Stimulated activated naive CD8-positive, alpha-beta T cell treated with anti-CD3 and anti-CD28 coated beads, Interleukin-15, Interleukin-2, amounts not matched to agents 100 ng/mL and 50 ng/mL, for 24 hours (primary cell): ENCODE data around the gene MRC2.

Source experiments
- H3K27ac Mint-ChIP-seq: one replicate; pipeline ENCODE4 v1.8.0; 2021; ENCODE audit warnings: mild to moderate bottlenecking, mixed read lengths
- H3K27me3 Mint-ChIP-seq: one replicate; pipeline ENCODE4 v1.8.0; 2021; ENCODE audit warnings: mixed read lengths
- H3K36me3 Mint-ChIP-seq: one replicate; pipeline ENCODE4 v1.8.0; 2021; ENCODE audit warnings: low read depth, mixed read lengths
- H3K4me1 Mint-ChIP-seq: one replicate; pipeline ENCODE4 v1.8.0; 2021; ENCODE audit warnings: low read depth, mixed read lengths
- H3K4me3 Mint-ChIP-seq: one replicate; pipeline ENCODE4 v1.8.0; 2021; ENCODE audit warnings: mild to moderate bottlenecking, mixed read lengths
- H3K9me3 Mint-ChIP-seq: one replicate; pipeline ENCODE4 v1.8.0; 2021; ENCODE audit warnings: mixed read lengths

The MRC2 gene

DNA sequence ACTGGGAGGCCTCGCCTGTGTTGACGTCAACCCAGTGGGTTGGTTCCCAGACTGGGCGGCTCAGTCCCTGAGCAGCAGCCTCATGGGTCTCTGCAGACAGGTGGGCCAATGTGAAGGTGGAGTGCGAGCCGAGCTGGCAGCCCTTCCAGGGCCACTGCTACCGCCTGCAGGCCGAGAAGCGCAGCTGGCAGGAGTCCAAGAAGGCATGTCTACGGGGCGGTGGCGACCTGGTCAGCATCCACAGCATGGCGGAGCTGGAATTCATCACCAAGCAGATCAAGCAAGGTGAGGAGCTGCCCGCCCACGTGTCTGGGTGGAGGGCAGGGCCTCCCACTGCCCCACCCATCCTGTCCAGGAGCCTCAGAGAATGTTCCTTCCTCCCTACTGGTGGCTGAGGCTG lies 44.1 kb downstream of the MRC2 start:
- no peaks in the 10 kb centered on the region for H3K36me3 Mint-ChIP-seq
- no peak overlapping the region for H3K27ac Mint-ChIP-seq
- no peaks in the 10 kb centered on the region for H3K27me3 Mint-ChIP-seq
- H3K4me3 Mint-ChIP-seq, result no peak overlapping the region
- no peaks in the 10 kb centered on the region for H3K4me1 Mint-ChIP-seq
- no peaks in the 10 kb centered on the region for H3K9me3 Mint-ChIP-seq

DNA sequence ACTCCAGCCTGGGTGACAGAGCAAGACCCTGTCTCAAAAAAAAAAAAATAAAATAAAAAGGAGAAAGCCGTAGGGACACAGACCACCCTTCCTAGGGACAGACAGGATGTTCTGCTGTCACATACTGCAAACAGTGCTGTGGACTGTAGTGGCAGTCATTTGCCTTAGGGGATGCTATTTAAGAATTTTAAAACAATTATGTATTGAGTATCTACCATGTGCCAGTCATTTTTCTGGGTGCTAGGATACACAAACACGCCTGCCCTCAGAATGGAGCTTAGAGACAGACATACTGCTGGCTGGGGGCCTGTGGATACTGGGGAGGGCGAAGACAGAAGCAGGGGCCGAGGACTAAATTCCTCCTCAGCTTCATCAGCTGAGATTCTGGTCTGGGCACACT lies 45.5 kb downstream of the MRC2 start:
- Mint-ChIP-seq H3K27me3 (no peaks in the 10 kb centered on the region), H3K36me3 (no peaks in the 10 kb centered on the region), H3K4me3 (no peak overlapping the region), H3K27ac (no peak overlapping the region), H3K9me3 (no peaks in the 10 kb centered on the region), H3K4me1 (no peaks in the 10 kb centered on the region)

DNA sequence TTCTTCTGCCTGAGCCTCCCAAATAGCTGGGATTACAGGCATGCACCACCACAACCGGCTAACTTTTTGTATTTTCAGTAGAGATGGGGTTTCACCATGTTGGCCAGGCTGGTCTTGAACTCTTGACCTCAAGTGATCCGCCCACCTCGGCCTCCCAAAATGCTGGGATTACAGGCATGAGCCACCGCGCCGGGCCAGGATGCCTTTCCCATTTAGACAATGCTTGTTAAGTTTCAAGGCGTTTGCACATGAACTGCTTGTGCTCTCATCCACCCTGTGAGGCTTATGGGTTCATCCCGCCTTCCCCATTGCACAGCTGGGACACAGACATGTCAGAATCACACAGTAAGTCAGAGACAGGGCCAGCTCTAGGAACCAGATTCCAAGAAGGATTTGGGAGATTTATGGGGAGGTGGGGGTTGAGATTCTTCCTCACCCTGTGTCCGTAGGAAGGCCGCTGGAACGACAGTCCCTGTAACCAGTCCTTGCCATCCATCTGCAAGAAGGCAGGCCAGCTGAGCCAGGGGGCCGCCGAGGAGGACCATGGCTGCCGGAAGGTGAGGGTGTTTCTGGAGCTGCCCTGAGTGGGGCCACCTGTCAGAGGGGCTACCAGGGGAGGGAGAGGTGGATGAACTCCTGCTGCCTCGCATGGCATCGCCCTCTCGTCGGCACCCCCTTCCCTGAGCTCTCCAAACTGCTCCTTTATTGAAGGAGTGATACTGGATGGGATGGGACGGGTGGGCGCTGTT lies 46.3 kb downstream of the MRC2 start:
- H3K9me3 Mint-ChIP-seq, result no peaks in the 10 kb centered on the region
- H3K4me3 Mint-ChIP-seq, result no peak overlapping the region
- H3K4me1 Mint-ChIP-seq, result no peaks in the 10 kb centered on the region
- H3K27ac Mint-ChIP-seq, result no peak overlapping the region
- H3K36me3 Mint-ChIP-seq, result no peaks in the 10 kb centered on the region
- H3K27me3 Mint-ChIP-seq, result no peaks in the 10 kb centered on the region

DNA sequence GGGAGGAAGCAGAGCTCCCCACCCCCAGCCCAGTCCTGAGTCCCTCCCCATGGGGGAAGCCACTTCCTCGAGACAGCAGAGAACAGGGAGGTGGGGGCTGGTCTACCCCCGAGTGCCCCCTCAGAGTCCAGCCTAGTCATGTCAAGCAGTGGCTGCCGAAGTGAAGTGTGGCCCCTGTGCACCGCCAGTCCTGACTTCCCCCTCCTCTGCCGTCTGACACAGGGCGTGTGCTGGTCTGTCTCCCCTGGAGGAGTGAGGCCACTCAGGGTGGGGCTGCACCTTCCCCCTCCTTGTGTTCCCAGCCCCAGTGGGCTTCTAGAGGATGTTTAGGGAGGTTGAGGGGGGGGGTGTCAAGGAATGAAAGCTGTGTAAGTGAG lies 46.9 kb downstream of the MRC2 start:
- Mint-ChIP-seq H3K36me3 (no peaks in the 10 kb centered on the region), H3K4me1 (no peaks in the 10 kb centered on the region), H3K9me3 (no peaks in the 10 kb centered on the region), H3K4me3 (no peak overlapping the region), H3K27me3 (no peaks in the 10 kb centered on the region), H3K27ac (no peak overlapping the region)

DNA sequence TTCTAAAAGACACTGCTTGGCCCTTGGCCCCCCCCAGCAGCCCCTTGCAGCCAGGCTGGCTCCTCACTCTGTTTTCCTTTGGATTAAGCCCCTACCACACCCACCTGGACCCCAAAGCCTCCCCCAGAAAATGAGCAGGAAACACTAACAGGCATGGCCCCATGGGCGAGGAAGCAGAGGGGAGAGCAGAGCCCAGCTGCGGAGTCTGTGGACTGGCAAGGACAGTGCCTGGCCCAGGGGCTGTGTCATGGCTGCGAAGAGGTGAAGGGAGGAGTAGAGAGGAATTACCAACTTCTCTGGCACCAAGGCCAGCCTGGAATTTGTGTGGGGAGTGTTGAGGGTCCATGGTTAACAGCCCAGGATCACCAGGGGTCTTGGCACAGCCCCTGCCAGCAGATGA lies 47.4 kb downstream of the MRC2 start:
- Mint-ChIP-seq H3K9me3 (no peaks in the 10 kb centered on the region), H3K4me1 (no peaks in the 10 kb centered on the region), H3K27ac (no peak overlapping the region), H3K36me3 (no peaks in the 10 kb centered on the region), H3K27me3 (no peaks in the 10 kb centered on the region), H3K4me3 (no peak overlapping the region)

DNA sequence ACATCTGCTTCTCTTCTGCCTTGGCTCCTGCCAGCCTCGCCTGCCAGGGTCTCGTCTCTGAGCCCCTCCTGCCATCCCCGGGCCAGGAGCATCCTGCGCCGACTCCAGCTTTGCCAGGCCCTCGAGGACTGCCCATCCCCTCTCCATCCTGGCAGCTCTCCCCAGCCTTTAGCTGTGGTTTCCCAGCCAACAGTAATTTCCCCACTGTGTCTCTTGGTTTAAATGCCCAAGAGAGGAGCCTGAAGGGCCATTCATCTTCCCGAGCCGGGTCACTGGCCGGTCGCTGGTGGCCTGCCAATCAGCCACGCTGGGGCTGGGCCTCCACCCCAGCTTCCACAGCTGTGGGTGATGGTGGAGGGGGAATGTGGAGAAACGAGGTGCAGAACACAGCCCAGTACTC lies 47.8 kb downstream of the MRC2 start:
- H3K4me1 Mint-ChIP-seq, result no peaks in the 10 kb centered on the region
- no peak overlapping the region for H3K4me3 Mint-ChIP-seq
- H3K9me3 Mint-ChIP-seq, result no peaks in the 10 kb centered on the region
- no peaks in the 10 kb centered on the region for H3K27me3 Mint-ChIP-seq
- no peak overlapping the region for H3K27ac Mint-ChIP-seq
- no peaks in the 10 kb centered on the region for H3K36me3 Mint-ChIP-seq

DNA sequence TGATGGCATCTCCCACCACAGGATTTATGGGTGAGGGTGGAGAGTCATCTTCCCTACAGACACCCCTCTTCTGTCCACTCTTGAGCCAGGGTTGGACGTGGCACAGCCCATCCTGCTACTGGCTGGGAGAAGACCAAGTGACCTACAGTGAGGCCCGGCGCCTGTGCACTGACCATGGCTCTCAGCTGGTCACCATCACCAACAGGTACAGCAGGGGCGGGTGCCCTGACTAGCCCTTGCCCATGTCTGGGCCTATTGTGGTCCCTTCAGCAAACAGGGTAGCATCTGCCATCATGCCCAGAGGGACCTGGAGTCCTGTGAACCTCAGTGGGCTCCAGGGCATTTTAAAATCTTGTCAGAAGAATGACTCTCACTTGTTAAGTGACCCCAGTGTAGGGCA lies 48.2 kb downstream of the MRC2 start:
- no peaks in the 10 kb centered on the region for H3K27me3 Mint-ChIP-seq
- H3K27ac Mint-ChIP-seq, result no peak overlapping the region
- no peaks in the 10 kb centered on the region for H3K4me1 Mint-ChIP-seq
- H3K9me3 Mint-ChIP-seq, result no peaks in the 10 kb centered on the region
- H3K4me3 Mint-ChIP-seq, result no peak overlapping the region
- H3K36me3 Mint-ChIP-seq, result no peaks in the 10 kb centered on the region

DNA sequence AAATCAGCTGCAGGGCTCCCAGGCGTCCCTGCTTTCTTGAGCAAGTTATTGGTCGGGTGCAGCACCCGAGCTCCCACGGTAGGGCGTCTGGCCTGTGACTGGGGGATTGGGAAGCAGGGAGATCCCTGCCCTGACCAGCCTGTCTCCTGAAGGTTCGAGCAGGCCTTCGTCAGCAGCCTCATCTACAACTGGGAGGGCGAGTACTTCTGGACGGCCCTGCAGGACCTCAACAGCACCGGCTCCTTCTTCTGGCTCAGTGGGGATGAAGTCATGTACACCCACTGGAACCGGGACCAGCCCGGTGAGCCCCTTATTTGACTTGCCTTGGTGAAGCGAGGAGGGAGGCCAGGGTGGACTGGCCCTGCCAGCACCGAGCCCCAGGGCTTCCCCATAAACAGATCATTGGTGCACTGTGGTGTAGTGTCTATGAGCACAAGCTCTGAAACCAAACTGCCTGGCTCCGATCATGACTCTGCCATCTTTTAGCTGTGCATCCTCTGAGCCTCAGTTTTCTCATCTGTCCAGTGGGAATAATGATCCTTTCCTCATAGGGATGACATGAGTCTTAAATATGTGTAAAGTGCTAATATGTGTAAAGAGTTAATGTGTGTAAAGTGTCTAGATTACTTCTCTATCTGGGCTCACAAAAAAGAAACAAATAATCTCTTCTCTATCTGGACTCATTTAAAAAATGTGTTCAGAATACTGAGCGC lies 48.9 kb downstream of the MRC2 start:
- no peaks in the 10 kb centered on the region for H3K36me3 Mint-ChIP-seq
- H3K9me3 Mint-ChIP-seq, result no peaks in the 10 kb centered on the region
- no peaks in the 10 kb centered on the region for H3K4me1 Mint-ChIP-seq
- no peak overlapping the region for H3K27ac Mint-ChIP-seq
- no peaks in the 10 kb centered on the region for H3K27me3 Mint-ChIP-seq
- no peak overlapping the region for H3K4me3 Mint-ChIP-seq

DNA sequence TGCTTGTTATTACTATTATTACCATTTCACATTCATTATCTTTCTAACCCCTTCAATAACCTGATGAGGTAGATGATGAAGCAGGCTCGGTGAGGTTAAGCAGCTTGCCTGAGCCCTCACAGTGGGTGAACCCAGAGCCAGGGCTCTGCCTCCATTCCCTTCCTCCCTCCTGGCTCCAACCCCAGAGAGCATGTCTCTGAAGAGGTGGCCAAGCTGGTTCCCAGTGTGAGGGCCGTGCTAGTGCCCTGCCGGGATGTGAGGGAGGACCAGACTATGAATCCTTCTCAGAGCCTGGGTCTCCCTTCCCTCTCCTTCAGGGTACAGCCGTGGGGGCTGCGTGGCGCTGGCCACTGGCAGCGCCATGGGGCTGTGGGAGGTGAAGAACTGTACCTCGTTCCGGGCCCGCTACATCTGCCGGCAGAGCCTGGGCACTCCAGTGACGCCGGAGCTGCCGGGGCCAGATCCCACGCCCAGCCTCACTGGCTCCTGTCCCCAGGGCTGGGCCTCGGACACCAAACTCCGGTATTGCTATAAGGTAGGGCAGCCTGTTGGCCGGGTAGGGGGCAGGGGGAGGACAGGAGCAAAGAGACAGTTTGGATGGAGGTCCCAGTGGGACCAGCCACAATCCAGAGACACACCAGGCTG lies 49.6 kb downstream of the MRC2 start:
- no peak overlapping the region for H3K27ac Mint-ChIP-seq
- no peaks in the 10 kb centered on the region for H3K4me1 Mint-ChIP-seq
- no peaks in the 10 kb centered on the region for H3K36me3 Mint-ChIP-seq
- no peaks in the 10 kb centered on the region for H3K9me3 Mint-ChIP-seq
- H3K4me3 Mint-ChIP-seq, result no peak overlapping the region
- no peaks in the 10 kb centered on the region for H3K27me3 Mint-ChIP-seq

DNA sequence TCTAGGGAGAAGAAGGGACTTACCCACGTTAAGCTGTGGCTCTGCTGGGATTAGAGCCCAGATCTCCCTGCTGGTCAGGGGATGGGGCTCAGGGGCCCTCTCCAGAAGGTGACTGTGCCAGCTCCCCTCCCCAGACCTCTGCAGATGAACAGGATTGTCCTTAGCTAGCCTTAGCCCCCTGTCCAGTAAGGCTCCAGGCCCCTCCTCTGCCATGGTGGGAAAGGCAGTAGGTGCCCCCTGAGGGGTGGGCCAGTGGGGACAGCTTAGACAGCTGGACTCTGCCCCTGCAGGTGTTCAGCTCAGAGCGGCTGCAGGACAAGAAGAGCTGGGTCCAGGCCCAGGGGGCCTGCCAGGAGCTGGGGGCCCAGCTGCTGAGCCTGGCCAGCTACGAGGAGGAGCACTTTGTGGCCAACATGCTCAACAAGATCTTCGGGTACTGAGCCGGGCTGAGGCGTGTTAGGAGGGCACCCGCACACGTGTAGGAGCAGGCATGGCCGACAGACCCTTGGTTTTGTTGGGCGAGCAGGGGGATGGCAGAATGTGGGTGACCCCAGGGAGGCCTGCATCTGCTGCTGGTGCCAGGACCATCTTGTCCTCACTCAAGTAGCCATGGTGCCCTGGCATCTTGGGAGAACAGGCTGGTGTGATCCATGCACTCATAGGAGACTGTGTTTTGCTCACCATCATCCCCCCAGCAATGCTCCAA lies 50.9 kb downstream of the MRC2 start:
- Mint-ChIP-seq H3K4me1 (no peaks in the 10 kb centered on the region), H3K36me3 (no peaks in the 10 kb centered on the region), H3K9me3 (no peaks in the 10 kb centered on the region), H3K4me3 (no peak overlapping the region), H3K27ac (no peak overlapping the region), H3K27me3 (no peaks in the 10 kb centered on the region)

DNA sequence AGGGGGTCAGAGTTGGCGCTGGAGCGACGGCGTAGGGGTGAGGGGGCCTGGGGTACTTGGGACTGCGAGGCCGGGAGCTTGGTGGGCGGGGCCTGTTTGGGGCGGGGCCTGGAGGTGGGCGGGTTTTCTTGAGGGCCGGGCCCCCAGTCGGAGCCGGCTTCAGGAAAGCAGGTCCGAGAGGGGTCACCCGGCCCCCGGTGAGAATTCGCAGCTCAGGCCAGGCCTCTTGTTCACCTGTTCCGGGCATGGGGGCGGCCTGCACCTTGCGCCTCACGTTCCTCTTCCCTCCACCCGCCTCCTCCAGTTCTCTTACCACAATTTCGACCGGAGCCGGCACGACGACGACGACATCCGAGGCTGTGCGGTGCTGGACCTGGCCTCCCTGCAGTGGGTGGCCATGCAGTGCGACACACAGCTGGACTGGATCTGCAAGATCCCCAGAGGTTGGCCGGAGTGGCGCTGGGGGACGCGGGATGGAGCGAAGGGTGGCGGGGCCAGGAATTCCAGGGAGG lies 52.5 kb downstream of the MRC2 start:
- no peaks in the 10 kb centered on the region for H3K36me3 Mint-ChIP-seq
- no peak overlapping the region for H3K4me3 Mint-ChIP-seq

DNA sequence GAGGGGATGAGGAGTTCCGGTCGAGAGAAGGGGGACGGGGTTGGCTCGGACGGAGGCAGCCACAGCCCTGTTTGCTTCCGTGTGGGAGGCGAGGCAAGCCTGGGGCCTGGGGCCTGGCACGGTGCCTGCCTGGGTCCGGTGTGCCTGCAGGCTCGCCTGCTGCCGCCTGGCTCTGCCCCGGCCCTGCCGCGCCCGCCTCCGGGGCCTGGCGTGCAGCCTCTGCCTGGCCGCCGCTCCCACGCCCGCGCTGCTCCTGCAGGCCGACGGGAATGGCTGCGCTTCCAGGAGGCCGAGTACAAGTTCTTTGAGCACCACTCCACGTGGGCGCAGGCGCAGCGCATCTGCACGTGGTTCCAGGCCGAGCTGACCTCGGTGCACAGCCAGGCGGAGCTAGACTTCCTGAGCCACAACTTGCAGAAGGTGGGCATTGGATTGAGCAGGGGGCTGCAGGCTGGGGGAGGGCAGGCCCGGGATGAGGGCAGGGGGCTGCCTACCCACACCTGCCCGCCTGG lies 53.1 kb downstream of the MRC2 start:
- no peak overlapping the region for H3K27ac Mint-ChIP-seq
- no peaks in the 10 kb centered on the region for H3K27me3 Mint-ChIP-seq
- H3K4me1 Mint-ChIP-seq, result no peaks in the 10 kb centered on the region
- no peak overlapping the region for H3K4me3 Mint-ChIP-seq
- no peaks in the 10 kb centered on the region for H3K9me3 Mint-ChIP-seq
- H3K36me3 Mint-ChIP-seq, result no peaks in the 10 kb centered on the region

More for the DNA sequence above, 52.5 kb downstream of the MRC2 start:
- H3K27ac Mint-ChIP-seq, result no peak overlapping the region
- no peaks in the 10 kb centered on the region for H3K9me3 Mint-ChIP-seq
- H3K4me1 Mint-ChIP-seq, result no peaks in the 10 kb centered on the region
- H3K27me3 Mint-ChIP-seq, result no peaks in the 10 kb centered on the region

DNA sequence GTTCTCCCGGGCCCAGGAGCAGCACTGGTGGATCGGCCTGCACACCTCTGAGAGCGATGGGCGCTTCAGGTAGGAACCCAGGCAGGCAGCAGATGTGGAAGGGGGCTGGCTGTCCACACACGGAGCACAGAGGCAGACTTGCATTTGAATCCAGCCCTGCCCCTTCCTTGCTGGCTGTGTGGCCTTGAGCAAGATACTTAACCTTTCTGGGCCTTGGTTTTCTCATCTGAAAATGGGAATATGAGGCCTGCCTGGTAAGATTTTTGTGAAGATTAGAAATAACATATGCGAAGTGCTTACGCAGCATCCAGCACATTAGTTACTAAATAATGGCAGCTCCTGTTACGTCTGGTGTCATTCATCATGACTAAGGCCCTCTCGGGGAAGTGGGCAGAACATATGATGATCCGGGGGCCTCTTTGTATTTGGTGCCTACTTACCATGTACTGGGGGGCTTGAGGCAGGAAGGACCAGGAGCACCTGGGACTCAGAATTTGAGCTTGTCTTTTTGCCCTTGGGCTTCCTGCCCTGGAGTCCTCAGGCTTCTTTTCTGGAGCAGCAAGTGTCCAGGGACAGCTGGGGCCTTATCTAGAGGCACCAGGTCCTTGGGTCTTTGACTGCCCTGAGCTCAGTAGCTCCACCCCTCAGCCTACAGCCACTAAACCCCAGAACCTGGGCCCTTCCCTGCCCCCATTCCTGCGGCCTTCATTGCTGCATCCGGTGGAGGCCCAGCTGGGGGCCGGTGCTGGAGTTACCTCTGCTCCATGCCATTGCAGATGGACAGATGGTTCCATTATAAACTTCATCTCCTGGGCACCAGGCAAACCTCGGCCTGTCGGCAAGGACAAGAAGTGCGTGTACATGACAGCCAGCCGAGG lies 53.8 kb downstream of the MRC2 start:
- H3K27me3 Mint-ChIP-seq, result no peaks in the 10 kb centered on the region
- H3K4me3 Mint-ChIP-seq, result no peak overlapping the region
- H3K4me1 Mint-ChIP-seq, result no peaks in the 10 kb centered on the region
- no peak overlapping the region for H3K27ac Mint-ChIP-seq
- H3K36me3 Mint-ChIP-seq, result no peaks in the 10 kb centered on the region
- H3K9me3 Mint-ChIP-seq, result no peaks in the 10 kb centered on the region

DNA sequence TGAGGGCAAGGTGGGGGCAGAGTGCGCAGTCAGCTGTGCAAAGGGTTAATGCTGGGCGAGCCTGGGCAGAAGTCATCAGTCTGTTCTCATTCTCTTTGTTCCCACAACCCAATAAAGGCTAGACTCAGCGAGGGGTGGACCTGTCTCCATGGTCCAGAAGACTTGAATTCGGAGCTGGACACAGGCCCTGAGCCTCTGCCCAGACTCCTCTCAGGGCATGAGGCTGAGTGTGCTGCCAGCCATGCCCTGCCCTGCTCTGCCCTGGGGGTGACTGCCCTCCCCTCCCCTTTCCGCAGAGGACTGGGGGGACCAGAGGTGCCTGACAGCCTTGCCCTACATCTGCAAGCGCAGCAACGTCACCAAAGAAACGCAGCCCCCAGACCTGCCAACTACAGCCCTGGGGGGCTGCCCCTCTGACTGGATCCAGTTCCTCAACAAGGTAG lies 54.5 kb downstream of the MRC2 start:
- no peaks in the 10 kb centered on the region for H3K36me3 Mint-ChIP-seq
- no peak overlapping the region for H3K4me3 Mint-ChIP-seq
- H3K27ac Mint-ChIP-seq, result no peak overlapping the region
- H3K27me3 Mint-ChIP-seq, result no peaks in the 10 kb centered on the region
- H3K4me1 Mint-ChIP-seq, result no peaks in the 10 kb centered on the region
- no peaks in the 10 kb centered on the region for H3K9me3 Mint-ChIP-seq
